HG03378 (cell line): ENCODE results near the gene KIRREL3.

Experiments used
- ATAC-seq: cut with Tn5 transposase; IDR thresholded peaks from one replicate; pipeline ENCODE4 v1.9.1; 2021; ENCODE audit warnings: mild to moderate bottlenecking, moderate library complexity; ENCODE audit not compliant: unreplicated experiment

The KIRREL3 gene

DNA sequence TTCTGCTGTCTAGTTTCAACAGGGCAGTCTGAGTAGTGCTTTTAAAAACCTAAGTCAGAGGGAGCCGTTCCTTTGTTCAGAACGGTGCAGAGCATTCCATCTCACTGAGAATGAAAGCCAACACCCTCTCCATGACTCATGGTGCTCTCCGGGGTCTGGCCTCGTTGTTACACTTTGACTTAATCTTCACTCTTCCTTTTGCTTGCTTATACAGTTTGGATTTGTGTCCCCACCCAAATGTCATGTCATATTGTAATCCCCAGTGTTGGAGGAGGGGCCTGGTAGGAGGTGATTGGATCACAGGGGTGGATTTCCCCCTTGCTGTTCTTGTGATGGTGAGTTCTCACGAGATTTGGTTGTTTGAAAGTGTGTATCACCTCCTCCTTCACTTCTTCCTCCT, 352.8 kb downstream of the KIRREL3 start:
- ATAC-seq: no peak

DNA sequence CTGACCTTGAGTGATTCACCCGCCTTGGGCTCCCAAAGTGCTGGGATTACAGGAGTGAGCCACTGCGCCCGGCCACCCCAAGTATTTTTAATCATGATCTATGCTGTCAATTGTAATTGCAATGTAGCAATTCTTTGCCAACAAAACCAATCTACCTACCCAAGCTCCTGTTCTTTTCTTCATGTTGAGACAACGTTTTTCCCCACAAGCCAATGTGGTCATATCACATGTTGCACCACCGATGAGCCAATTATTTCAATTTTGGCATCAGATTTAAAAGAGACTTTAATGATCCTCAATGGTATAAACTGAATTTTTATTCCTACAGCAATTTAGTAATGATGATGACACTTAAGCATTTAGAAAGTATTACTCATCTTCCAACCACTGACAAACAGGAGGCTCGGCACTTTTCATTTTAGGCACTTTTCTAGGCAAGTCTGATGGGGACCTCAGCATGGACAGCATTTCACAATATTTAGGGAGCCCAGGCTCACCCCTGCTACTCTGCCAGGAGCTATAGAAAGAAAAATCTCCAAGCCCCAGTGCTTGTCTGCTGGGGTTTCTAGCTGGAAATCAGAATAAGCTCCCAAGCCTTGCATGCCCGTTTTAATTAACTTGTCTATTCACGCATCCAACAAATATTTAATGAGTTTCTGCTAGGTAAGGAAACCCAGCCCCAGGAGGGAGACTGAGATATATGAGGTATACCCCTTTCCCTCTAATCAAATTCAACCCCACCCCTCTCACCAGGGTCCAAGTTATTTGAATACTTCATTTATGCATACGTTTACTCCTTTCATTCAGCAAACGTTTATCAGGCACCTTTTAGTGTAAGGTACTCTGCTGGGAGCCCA, 353.6 kb downstream of the KIRREL3 start:
- ATAC-seq: no peak

DNA sequence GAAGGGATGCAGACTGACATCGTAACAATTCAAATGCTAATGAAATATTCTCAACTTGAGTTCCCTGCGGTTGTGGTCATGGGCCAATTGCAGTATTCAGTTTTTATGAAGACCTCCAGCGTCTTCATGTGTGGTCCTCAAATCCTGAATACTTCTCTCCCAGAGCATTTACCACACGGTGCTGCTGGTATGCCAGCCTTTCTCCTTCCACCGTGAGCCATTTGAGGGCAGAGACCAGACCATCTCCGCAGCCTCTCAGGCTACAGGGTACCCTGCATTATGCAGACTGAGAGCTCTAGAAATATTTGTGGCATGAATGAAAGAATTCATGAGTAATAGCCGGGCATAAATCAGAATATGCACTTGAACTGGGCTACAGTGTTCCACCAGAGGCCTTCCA, 355.4 kb downstream of the KIRREL3 start:
- ATAC-seq: no peak

DNA sequence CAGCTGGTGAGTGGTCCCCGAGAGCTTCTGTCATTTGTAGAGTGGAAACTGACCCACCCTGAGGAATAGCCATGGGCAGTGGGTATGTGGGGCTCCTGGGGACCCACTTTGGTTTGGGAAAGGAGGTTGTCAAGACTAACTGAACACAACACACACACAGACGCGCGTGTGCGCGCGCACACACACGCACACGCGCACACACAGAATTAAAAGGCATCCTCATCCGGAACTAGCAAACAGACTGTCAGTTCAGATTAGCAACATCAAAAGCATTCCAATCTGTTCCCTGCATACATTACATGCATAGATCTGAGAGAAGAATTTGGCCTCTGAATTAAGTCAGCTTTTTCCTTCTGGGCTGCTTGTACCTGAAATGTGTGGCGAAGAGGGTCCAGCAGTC, 360.4 kb downstream of the KIRREL3 start:
- ATAC-seq: no peak

DNA sequence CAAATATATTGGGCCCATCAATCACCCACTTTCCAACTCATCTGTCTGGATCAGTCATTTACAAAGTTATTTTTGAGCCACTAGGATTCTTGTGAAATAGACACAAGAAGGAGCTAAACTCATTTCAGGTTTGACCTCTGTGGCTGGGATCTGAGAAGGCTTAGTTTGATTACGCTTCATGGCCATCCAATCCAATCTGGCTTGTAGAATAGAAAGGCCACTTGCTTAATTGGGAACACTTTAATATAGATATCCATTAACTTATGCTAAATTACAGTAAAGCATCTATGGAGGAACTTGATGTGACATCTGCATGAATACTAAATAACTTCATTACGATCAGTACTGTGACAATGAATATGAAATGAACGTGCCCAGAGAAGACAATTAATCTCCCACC, 360.9 kb downstream of the KIRREL3 start:
- no peak for ATAC-seq

DNA sequence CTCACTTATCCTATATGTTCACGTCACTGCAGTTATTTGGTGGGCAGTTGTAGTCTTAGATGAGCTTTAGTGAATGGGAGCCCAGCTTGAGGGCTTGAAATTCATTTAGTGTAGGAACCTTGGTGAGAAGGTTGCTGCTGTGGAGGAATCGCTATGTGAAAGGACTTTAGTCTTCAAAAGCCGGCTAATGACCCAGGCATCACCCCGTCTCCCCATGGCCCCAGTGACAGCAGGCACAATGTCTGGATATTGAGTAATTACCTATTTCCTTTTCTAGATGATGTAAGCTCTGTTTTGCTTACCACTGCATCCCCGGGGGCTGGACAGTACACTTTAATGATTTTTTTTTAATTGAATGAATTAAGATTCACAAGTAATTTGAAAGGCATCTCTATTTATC, 361.9 kb downstream of the KIRREL3 start:
- no peak for ATAC-seq

DNA sequence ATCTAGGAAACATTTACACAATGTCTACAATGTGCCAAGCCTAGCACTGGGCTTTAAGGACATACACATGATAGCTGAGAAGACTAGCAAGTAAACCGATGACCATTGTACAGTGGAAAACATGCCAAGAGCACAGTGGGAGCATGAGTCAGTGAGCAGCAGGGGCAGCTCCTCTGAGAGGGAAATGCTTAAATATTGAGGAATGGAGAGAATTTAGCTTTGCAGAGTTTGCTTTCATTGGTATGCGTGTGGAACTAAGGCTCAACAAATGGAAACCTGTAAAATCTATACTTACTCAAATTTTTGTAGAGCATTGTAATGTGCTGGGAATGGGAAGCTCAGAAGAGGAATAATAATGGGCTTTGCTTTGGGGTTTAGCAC, 362.8 kb downstream of the KIRREL3 start:
- ATAC-seq: no peak

DNA sequence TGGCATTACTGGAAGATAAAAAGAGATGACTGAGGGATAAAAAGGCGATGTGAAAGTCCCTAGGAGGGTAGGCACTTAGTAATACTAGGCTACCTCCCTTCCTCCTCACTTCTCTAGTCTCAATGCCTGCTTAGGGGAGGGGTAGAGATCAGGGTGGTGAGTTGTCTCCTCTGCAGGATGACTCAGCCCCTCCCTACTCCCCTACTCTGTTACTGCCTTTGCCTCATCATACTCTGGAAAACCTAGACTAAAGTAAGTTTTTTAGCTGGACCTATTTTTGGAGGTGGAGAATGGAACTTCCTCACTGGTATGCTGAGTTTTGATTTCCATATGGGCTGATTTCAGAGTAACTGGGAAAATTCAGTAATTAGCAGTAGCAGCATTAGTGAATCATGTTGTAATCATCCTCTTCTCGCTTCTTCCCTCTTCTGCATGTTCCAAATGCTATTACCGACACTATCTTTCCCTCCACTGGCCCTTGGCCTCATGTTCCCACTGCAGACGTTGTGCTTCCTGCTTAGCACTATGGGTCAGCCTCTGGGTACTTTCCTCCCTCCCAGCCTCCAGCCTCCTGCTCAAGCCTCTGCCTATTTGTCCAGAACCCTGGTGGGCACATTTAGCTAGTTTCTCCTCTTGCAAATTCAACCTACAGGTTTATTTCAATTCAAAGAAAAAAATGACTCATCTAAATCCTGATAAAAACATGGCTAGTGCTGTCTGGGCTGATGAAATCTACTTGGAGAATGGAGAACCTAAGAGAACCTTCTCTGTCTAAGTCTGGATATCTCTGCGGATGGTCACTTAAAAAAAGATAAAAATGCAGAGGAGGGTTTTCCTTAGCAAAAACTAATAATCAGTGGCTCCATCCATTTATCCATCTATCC, 363.4 kb downstream of the KIRREL3 start:
- ATAC-seq: no peak

DNA sequence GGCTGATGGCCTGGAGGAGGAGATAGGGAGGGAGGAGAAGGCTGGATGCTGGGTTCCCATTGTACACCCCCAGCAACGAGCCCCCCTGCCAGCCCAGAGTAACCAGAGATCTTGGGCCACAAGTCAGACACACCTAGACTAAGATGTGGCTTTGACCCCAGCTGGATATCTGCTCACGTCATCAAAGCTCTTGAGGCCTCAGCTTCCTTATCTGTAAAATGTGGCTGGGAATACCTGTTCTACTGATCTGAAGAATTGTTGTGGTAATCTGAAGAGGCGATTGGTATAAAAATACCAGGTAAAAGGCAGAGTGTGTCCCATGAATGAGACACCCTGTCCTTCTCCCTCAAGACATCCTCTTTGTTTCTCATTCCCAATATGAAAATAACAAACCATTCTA, 365.1 kb downstream of the KIRREL3 start:
- ATAC-seq: no peak

DNA sequence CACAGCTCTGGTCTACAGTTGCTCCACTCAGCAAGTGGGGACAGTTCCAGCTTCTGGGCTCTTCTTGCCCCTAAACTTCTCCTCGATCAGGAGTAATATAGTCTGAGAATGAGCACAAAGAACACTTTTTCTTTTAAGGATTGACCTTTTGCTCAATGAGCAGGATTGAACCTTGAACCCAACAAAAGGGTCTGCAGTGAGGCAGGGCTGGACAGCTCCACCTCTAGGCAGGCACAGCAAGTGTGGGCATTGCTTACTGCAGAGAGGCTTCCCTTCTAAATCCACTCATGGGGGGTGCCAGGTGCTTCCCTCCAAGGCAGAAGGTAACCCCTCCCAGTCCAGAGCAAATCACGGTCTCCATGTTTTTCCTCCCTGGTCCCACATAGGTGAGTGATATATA, 365.6 kb downstream of the KIRREL3 start:
- no peak for ATAC-seq

DNA sequence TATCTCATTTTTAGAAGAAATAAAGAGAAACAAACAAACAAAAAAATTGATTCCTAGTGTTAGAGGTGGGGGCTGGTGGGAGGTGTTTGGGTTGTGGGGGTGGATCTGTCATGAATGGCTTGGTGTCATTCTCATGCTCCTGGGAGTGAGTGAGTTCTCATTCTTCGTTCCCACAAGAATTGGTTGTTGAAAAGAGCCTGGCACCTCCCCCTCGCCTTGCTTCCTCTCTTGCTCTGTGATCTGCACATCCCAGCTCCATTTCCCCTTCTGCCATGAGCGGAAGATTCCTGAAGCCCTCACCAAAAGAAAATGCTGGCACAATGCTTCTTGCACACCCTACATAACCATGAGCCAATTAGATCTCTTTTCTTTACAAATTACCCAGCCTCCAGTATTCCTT, 367.2 kb downstream of the KIRREL3 start:
- no peak for ATAC-seq

DNA sequence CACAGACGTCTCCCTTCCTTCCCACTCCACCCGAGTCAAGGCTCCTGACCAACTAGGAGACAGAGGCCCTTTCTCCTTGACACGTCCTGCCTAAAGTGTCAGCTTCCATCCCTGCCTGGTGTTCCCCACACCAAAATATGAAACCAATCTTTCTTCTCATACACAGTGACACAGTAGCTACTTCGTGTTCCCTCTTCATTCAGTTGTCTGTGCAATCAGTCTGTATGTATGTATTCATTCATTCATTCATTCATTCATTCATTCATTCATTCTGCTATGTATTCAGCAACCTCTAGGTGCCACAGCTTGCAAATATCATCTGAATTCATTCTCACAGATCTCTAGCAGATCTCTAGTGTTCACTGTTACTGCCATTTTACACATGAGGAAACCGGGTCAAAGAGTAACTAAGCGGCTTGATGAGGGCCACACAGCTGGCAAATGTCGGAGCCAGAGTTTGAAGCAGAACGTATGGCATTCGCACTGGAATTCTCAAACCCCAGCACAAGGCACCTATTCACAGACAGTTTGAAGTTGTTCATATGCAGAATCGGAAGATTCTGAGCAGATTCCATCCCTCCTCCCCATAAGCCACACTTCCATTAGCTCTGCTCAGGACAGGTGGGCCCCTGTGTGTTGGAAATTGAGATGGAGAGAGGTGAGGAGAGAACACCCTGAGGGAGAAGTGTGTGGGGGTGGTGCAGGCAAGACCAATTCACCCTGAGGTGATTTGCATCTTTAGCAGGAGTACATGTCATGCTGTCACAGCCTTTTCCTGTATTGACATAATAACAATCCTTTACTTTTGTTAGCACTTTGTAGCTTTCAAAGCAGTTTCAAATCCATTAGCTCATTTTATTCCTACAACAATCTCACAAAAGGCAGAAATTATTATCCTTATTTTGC, 369.4 kb downstream of the KIRREL3 start:
- ATAC-seq: no peak

DNA sequence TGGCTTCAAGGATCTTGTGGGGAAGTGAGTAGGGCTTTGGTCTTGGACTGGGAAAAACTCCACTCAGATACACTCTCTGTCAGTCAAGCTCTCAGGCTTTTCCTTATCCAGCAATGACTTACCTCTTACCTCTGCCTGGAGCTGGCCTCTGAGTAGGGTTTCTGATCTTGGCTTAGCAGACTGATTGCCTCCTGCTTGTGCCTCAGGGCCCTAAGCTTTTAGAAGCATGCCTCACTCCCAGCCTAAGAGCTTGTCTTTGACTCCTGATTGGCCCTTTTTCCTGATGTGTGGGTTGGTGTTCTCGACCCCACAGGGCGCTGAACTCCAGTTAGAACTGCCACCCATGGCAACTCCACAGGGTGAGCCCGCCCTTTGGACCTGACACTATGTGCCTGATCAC, 370.1 kb downstream of the KIRREL3 start:
- no peak for ATAC-seq

DNA sequence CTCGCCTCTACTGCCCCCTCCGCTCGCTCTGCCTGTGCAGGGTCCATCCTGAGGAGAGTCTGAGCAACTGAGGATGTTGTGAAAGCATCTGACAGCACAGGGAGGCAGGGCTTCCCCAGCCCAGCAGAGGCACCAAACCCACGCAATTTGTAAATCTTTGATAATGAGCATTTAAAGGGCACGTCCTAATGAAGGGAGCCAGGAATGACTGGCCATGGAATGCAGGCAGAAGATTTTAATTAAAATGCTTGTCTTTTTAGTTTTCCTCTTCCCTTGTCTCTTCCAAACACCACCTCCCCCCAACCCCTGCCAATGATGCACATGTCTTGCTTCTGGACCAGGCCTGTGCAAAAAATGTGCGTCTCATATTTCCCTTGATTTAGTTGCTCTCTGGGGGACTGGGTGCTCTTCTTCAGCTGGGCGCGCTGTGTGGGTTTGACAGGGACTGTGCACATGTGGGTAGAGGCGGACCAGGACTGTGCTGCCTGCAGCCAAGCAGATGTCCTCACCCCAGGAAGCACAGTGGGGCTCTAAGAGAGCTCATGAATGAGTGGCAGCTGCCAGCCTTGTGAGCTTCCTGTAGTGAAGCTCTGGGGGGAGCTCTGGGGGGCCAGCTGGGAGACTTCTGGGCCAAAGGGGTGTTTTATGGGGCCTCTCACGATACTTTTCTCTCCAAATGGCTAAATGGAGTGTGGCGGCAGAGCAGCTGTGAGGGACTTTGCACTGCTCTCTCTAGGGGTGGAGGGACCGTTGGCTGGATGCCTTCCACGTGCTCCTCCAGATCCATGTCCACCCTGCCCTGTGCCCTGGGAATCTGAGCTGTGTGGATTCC, 371.6 kb downstream of the KIRREL3 start:
- ATAC-seq: no peak

DNA sequence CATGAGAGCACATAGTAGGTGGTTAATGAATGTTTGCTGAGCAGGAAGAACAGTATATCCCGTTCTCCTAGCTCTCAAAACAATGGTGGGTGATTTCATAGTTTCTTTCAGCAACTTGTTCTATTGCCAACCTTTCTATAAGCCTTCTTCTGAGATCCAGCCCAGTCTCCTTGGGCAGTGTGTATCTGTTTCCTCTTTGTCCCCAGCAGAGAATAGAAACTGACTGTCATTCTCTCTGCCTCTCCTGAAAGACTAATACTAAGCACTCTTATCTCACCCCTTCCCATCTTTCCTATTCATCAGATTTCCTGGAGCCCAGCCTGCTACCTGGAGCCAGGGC, 372.1 kb downstream of the KIRREL3 start:
- ATAC-seq: no peak

DNA sequence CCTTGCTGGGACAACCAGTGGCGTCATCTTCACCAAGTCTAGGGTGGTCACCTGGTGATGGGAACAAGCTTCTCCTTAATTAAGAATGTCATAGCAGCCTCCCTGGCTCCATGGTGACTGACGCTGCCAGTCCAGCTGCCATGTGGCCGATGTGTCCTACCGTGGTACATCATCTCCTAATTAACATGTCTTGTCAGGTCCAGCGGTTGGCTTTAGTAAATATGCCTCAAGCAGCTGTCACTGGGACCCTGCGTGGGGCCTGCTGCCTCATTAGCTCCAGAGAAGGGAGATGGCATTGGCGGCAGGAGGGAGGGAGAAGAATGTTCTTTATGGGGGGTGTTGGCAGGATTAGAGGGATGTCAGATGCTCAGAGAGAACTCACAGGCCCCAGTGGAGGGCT, 373.1 kb downstream of the KIRREL3 start:
- ATAC-seq: no peak

DNA sequence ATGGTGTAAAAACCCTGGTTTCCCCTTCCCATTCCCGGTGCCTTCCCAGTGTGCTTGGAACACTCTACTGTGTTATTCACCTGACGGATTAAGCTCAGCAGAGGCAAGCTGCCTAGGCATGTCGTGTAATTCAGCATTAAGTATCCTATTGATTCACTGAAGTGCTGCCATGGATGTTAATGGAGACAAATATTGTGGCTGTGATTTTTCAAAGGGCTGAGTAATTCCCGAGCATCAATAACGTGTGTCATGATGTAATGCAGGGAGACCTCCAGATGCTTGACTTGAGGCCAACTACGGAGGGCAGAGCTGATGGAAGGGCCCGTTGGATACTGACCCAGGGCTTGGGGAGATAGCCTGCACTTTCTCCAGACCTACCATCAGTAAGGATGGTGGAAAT, 376.1 kb downstream of the KIRREL3 start:
- ATAC-seq: no peak

DNA sequence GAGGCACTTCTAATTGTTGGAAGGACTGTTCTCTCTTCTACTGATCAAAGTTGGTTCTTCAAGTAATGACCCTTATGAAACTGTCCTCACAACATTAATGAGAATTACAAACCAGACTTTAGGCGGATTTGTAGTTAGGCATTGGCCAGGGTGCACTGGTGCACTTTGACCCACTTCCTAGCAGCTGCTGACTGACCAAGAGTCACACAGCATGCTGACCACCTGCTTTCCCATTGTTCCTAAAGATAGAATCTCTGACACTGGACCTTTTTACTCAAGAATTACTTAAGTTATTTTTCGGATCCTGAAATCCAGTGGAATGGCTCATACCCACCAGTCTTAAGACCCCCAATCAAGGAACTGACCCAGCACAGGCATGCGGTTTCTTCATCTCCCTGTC, 381.1 kb downstream of the KIRREL3 start:
- ATAC-seq: no peak

DNA sequence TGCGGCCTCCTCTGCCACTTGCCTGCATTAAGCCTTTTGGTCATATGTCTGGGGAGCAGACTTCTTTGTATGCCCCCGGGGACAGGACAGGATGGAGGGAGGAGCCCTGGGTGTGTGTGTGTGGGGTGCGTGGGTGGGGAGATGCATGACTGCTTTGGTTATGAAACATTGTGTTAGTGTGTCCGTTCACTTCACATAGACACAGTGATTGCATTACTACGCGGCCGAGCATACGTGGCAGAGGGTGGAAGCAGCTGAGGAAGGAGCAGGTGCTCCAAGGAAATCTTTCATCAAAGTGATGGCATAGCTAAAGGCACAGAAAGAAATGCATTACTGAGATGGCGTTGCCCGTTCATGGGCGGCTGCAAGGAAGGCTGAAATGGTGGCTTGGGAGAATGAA, 384.7 kb downstream of the KIRREL3 start:
- no peak for ATAC-seq

DNA sequence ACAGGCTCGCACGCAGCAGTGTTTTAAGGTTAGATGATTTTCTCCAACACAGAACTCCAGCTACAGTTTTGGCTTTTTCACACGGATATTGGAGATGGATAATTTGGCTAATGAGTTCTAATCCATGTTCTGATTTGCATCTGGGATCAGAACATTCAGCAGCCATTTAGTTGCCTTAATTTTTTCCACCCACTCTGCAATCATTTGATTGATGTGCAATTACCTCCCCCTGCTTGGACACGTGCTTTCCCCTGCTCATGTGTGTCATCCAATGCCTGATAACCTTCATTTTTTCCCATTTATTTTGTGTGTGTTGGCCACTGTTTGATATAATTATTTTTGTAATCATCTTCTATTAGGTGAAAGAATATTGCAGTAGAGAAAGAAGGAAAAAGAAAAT, 387.3 kb downstream of the KIRREL3 start:
- ATAC-seq: no peak
